GM12878 (cell line): ENCODE results near the gene GABRR3. TPM values are rescaled to one million over a fixed set of nuclear protein-coding genes. Genes with fewer than 3 reads are reported as not detected.

Experiments
- ATAC-seq: fragments of 200-7000 bp; cut with Tn5 transposase; 3 replicates; pipeline ENCODE4 v1.9.1; 2020; ENCODE audit warnings: mild to moderate bottlenecking, moderate library complexity
- BruUV-seq: library from RNA; stranded (reverse); fragments of 400-500 nt; replicated peaks from 2 replicates; lab custom pipeline; 2021; lab: Mats Ljungman, UMichigan
- CTCF ChIA-PET: fragments of 300-600 bp; sonication (Branson Sonifier 250); formaldehyde crosslinking; extraction: SDS; loops from one replicate; lab custom pipeline; 2021; ENCODE audit warnings: inconsistent platforms; lab: Yijun Ruan, JAX
- POLR2A ChIA-PET: fragments of 350-600 bp; formaldehyde crosslinking; extraction: SDS; loops from one replicate; lab custom pipeline; 2021; ENCODE audit warnings: inconsistent platforms; lab: Charles Lee
- RAD21 ChIA-PET: fragments of 300-600 bp; sonication (Branson Sonifier 250); formaldehyde crosslinking; loops from one replicate; lab custom pipeline; 2023; ENCODE audit warnings: antibody characterized with exemption; ENCODE audit not compliant: unreplicated experiment; lab: Charles Lee
- SMC1A ChIA-PET: fragments of 300-600 bp; sonication (Branson Sonifier 250); formaldehyde crosslinking; loops from one replicate; lab custom pipeline; 2023; ENCODE audit not compliant: unreplicated experiment, uncharacterized antibody; lab: Charles Lee
- DNase-seq: peaks from one replicate; pipeline ENCODE4 v3.0.0-alpha.2; 2011; ENCODE audit warnings: low read depth, low spot score
- FAIRE-seq: peaks from 3 replicates; lab custom pipeline; 2011; peaks lifted over from hg19 to GRCh38; lab: Jason Lieb, UNC
- H2AFZ ChIP-seq: 2 replicates; pipeline ENCODE4 v1.6.0; 2011; ENCODE audit warnings: low read depth, low read length, control low read depth; ENCODE audit not compliant: control insufficient read depth
- H3K27ac ChIP-seq: 2 replicates; pipeline ENCODE4 v1.5.1; 2011; ENCODE audit warnings: control low read depth; ENCODE audit not compliant: control insufficient read depth, insufficient read depth
- H3K27me3 ChIP-seq, 2 experiments: replicated peaks in 1 of 2; 2 replicates each; pipeline versions ENCODE4 v1.6.0 to v1.6.1; 2011; ENCODE audit warnings: low read length in 1 of 2; ENCODE audit not compliant: control insufficient read depth in 2 of 2, insufficient read depth in 2 of 2
- H3K36me3 ChIP-seq, 2 experiments: 2 replicates each; pipeline ENCODE4 v1.5.1; 2011; ENCODE audit warnings: low read length in 1 of 2; ENCODE audit not compliant: control insufficient read depth in 2 of 2, insufficient read depth in 2 of 2
- H3K4me1 ChIP-seq: 2 replicates; pipeline ENCODE4 v1.6.1; 2011; ENCODE audit warnings: mild to moderate bottlenecking, low read length, moderate library complexity, mixed read lengths; ENCODE audit not compliant: control insufficient read depth, insufficient read depth
- H3K4me2 ChIP-seq: 2 replicates; pipeline ENCODE4 v1.6.0; 2011; ENCODE audit warnings: control low read depth; ENCODE audit not compliant: control insufficient read depth, insufficient read depth
- H3K4me3 ChIP-seq: fragments of 200-600 bp; sonication (generic); 2 replicates; pipeline ENCODE4 v1.5.1; 2016
- H3K79me2 ChIP-seq: 2 replicates; pipeline ENCODE4 v1.6.0; 2011; ENCODE audit warnings: low read length; ENCODE audit not compliant: control insufficient read depth, insufficient read depth
- H3K9ac ChIP-seq: 2 replicates; pipeline ENCODE4 v1.8.0; 2011; ENCODE audit warnings: low read length, control low read depth, mixed read lengths; ENCODE audit not compliant: control insufficient read depth, insufficient read depth
- H3K9me3 ChIP-seq: replicated peaks from 3 replicates; pipeline ENCODE4 v1.5.1; 2011; ENCODE audit warnings: mild to moderate bottlenecking, low read length; ENCODE audit not compliant: control insufficient read depth, insufficient read depth
- H4K20me1 ChIP-seq: 2 replicates; pipeline ENCODE4 v1.6.0; 2011; ENCODE audit not compliant: control insufficient read depth, insufficient read depth
- BCLAF1 ChIP-seq: fragments of 450-650 bp; IDR thresholded peaks from 2 replicates; pipeline ENCODE4 v1.6.1; 2017; ENCODE audit warnings: antibody characterized with exemption, mild to moderate bottlenecking, moderate library complexity
- BHLHE40 ChIP-seq, 2 experiments: fragments of 450-650 bp in 1 of 2; IDR thresholded peaks; 2 replicates each; pipeline ENCODE4 v1.6.1; 2011 to 2017; ENCODE audit warnings: low read depth in 2 of 2, borderline replicate concordance in 1 of 2, improper control_type of control experiment in 1 of 2, low read length in 1 of 2, mild to moderate bottlenecking in 1 of 2
- ETV6 ChIP-seq, 2 experiments: fragments of 450-650 bp in 1 of 2; IDR thresholded peaks in 1 of 2; conservative IDR thresholded peaks in 1 of 2; 2 replicates each; pipeline ENCODE4 v1.6.1; 2014; ENCODE audit warnings: antibody characterized with exemption in 1 of 2, borderline replicate concordance in 1 of 2, low read depth in 1 of 2, mild to moderate bottlenecking in 1 of 2, moderate library complexity in 1 of 2
- MEF2B ChIP-seq: fragments of 450-650 bp; IDR thresholded peaks from 2 replicates; pipeline ENCODE4 v1.6.1; 2018; ENCODE audit warnings: mild to moderate bottlenecking, moderate library complexity; ENCODE audit not compliant: partially characterized antibody, poor library complexity, severe bottlenecking
- MYB ChIP-seq: fragments of 150-350 bp; IDR thresholded peaks from 2 replicates; pipeline ENCODE4 v1.6.1; 2014; ENCODE audit warnings: mild to moderate bottlenecking, low read depth, low read length, borderline replicate concordance
- POLR2A ChIP-seq: IDR thresholded peaks from 2 replicates; pipeline ENCODE4 v1.6.1; 2011; ENCODE audit warnings: low read depth, mild to moderate bottlenecking, low read length
- POU2F2 ChIP-seq: IDR thresholded peaks from 3 replicates; pipeline ENCODE4 v1.6.1; 2011; ENCODE audit warnings: low read depth, mild to moderate bottlenecking, low read length, borderline replicate concordance
- RAD21 ChIP-seq: IDR thresholded peaks from 2 replicates; pipeline ENCODE4 v1.6.1; 2011; ENCODE audit warnings: mild to moderate bottlenecking, low read depth, low read length, moderate library complexity; ENCODE audit not compliant: insufficient read depth
- RB1 ChIP-seq: fragments of 450-650 bp; formaldehyde crosslinking; IDR thresholded peaks from 2 replicates; pipeline ENCODE4 v1.6.1; 2017; ENCODE audit warnings: mild to moderate bottlenecking, borderline replicate concordance
- RELB ChIP-seq: fragments of 450-650 bp; IDR thresholded peaks from 2 replicates; pipeline ENCODE4 v1.6.1; 2017; ENCODE audit warnings: low read depth, mild to moderate bottlenecking, moderate library complexity
- SMARCA5 ChIP-seq: fragments of 450-650 bp; IDR thresholded peaks from 2 replicates; pipeline ENCODE4 v1.6.1; 2017; ENCODE audit warnings: mild to moderate bottlenecking
- SP1 ChIP-seq: IDR thresholded peaks from one replicate; pipeline ENCODE4 v1.6.1; 2011; ENCODE audit warnings: low read depth, low read length
- SREBF2 ChIP-seq: IDR thresholded peaks from 2 replicates; pipeline ENCODE4 v1.6.1; 2012; ENCODE audit warnings: mild to moderate bottlenecking, low read length
- TCF7 ChIP-seq: IDR thresholded peaks from 2 replicates; pipeline ENCODE4 v1.6.1; 2014; ENCODE audit warnings: antibody characterized with exemption, borderline replicate concordance
- ZBTB11 ChIP-seq: fragments of 450-650 bp; formaldehyde crosslinking; IDR thresholded peaks from 2 replicates; pipeline ENCODE4 v1.5.0; 2022; ENCODE audit warnings: mild to moderate bottlenecking, missing genetic modification characterization
- WGBS: methylation state at CpG from one replicate; pipeline ENCODE4 v1.1.6; 2016; ENCODE audit warnings: low lambda C conversion rate; ENCODE audit not compliant: insufficient replicate concordance, insufficient coverage; ENCODE audit errors: missing lambda C conversion rate; 5-methylcytosine and 5-hydroxymethylcytosine counted together
- in situ Hi-C: fragments of 300-500 bp; cut with MboI; formaldehyde crosslinking; loops from 9 replicates; pipeline ENCODE4 v1.14.3; 2018; ENCODE audit warnings: mixed read lengths
- intact Hi-C: fragments of 100-400 bp; cut with micrococcal nuclease; formaldehyde crosslinking; loops from one replicate; pipeline ENCODE4 v1.14.2; 2022; ENCODE audit not compliant: unreplicated experiment
- polyA plus RNA-seq, 11 experiments: library from polyadenylated mRNA; depleted of rRNA in 4 of 11; unstranded in 6 of 11; stranded (reverse) in 5 of 11; fragments of >200 nt; fragmentation: Nextera tagmentation in 4 of 11; fragmentation: Illumina TruSeq in 1 of 11; extraction: Ambion mirVana in 4 of 11; extraction: Trizol in 1 of 11; gene quantifications; 1 replicate in 1 of 11; 2 replicates in 10 of 11; pipeline versions ENCODE4 v1.2.1 to v1.2.3, GENCODE V29; 2011 to 2016; ENCODE audit warnings: inconsistent platforms in 2 of 11, missing spikeins in 2 of 11, low read depth in 1 of 11
- total RNA-seq, 4 experiments: library from RNA; depleted of rRNA in 3 of 4; stranded (reverse); fragments of >200 nt in 3 of 4; fragmentation: Illumina TruSeq in 1 of 4; extraction: Trizol in 1 of 4; gene quantifications; 2 replicates each; pipeline versions ENCODE4 v1.2.1 to v1.2.3, GENCODE V29; 2013 to 2021

GABRR3 gene
- total and polyA plus RNA-seq, 10 of the 15 experiments (the other 5 are each of a cell fraction or from before 2014, with no cell fraction given): not detected

GRCh38 chr3:98070840-98071239, 35.7 kb upstream of the GABRR3 start:
- Histone ChIP-seq H3K79me2 (no peaks in the 10 kb centered on the region), H3K9me3 (no peaks in the 10 kb centered on the region), H3K27me3 (no peaks in the 10 kb centered on the region), H3K4me2 (no peak overlapping the region), H3K4me1 (no peaks in the 10 kb centered on the region), H3K9ac (no peak overlapping the region), H2AFZ (no peak overlapping the region), H3K4me3 (no peak overlapping the region), H3K27ac (no peak overlapping the region), H4K20me1 (no peaks in the 10 kb centered on the region), H3K36me3 (no peaks in the 10 kb centered on the region)
- in situ Hi-C loops: no loop called here
- FAIRE-seq (no peak), DNase-seq (no peak), ATAC-seq (no peak)
- ChIA-PET POLR2A (interaction anchor here (0.6 kb wide), 1 partner anchor 1206 kb away, joined by 3 read pairs; no protein-coding TSS in a partner anchor), SMC1A (interaction anchor here (0.9 kb wide), 1 partner anchor 18 kb away, joined by 4 read pairs; no protein-coding TSS in a partner anchor), RAD21 (no interaction called here), CTCF (interaction anchor here (0.7 kb wide), 1 partner anchor 784 kb away, joined by 3 read pairs; no protein-coding TSS in a partner anchor)
- intact Hi-C loops: no loop called here
- BruUV-seq: no TSS peak
- WGBS: 3% methylated on average over 2 of the region's 2 CpGs
- no peak for TF ChIP-seq MYB
- TF ChIP-seq POU2F2: no peak
- TF ChIP-seq MEF2B: no peak
- no peak for TF ChIP-seq BHLHE40 (IDR thresholded peaks at IDR 0.05; ENCODE audit: borderline replicate concordance in 1 of 2, low read depth in 2 of 2, low read length in 1 of 2)
- TF ChIP-seq POLR2A: no peak
- TF ChIP-seq SREBF2: no peak
- no peak for TF ChIP-seq ZBTB11 (CRISPR knock-in tag)
- no peak for TF ChIP-seq TCF7
- TF ChIP-seq SMARCA5: no peak
- TF ChIP-seq RELB: no peak
- TF ChIP-seq SP1: no peak
- no peak for TF ChIP-seq BCLAF1
- no peak for TF ChIP-seq RB1
- TF ChIP-seq ETV6 (conservative IDR thresholded peaks at IDR 0.05 in 1 of 2, IDR thresholded peaks at IDR 0.05 in 1 of 2; ENCODE audit: borderline replicate concordance in 1 of 2, low read depth in 1 of 2): no peak
- no peak for TF ChIP-seq RAD21
